Lower lobe of right lung (tissue), 2 donors: ENCODE measurements around the gene RAC3. TPM values are rescaled to one million over a fixed set of nuclear protein-coding genes. Genes with fewer than 3 reads are reported as not detected.

ENCODE experiments used
- ATAC-seq, 2 donors: fragments of 200-7000 bp; cut with Tn5 transposase; one replicate each; pipeline ENCODE4 v1.9.1; 2020 to 2022; ENCODE audit warnings: mild to moderate bottlenecking in 2 of 2, moderate library complexity in 2 of 2
- DNase-seq: peaks from one replicate; pipeline ENCODE4 v3.0.0-alpha.2; 2020
- H3K27ac ChIP-seq: fragments of 200-600 bp; one replicate; pipeline ENCODE4 v1.8.0; 2022
- H3K27me3 ChIP-seq: fragments of 200-600 bp; one replicate; pipeline ENCODE4 v1.8.0; 2022; ENCODE audit warnings: low read depth
- H3K36me3 ChIP-seq: fragments of 200-600 bp; one replicate; pipeline ENCODE4 v1.8.0; 2022; ENCODE audit warnings: mild to moderate bottlenecking
- H3K4me1 ChIP-seq: fragments of 200-600 bp; one replicate; pipeline ENCODE4 v1.8.0; 2022
- H3K4me3 ChIP-seq: fragments of 200-600 bp; one replicate; pipeline ENCODE4 v1.8.0; 2022; ENCODE audit warnings: mild to moderate bottlenecking
- H3K9me3 ChIP-seq: fragments of 200-600 bp; one replicate; pipeline ENCODE4 v1.8.0; 2022
- CTCF ChIP-seq: fragments of 200-600 bp; IDR thresholded peaks from one replicate; pipeline ENCODE4 v1.8.0; 2022; ENCODE audit warnings: antibody characterized with exemption, mild to moderate bottlenecking
- intact Hi-C: fragments of 100-400 bp; cut with DNase I; formaldehyde crosslinking; loops from one replicate; pipeline ENCODE4 v1.11.0; 2022
- total RNA-seq: library from RNA; stranded (reverse); fragmentation: NEBNext Ultra II Directional; extraction: Animal tissue kit (Norgen Biotek cat#: 25700); gene quantifications from one replicate; pipeline ENCODE4 v1.2.1, GENCODE V29; 2021
- donor health status: DM: no; HTN: yes; CAD: no; lungs with severe emphysema.

Gene RAC3
- total RNA-seq, 1 donor from 2014 or later = 2.8 TPM

DNA sequence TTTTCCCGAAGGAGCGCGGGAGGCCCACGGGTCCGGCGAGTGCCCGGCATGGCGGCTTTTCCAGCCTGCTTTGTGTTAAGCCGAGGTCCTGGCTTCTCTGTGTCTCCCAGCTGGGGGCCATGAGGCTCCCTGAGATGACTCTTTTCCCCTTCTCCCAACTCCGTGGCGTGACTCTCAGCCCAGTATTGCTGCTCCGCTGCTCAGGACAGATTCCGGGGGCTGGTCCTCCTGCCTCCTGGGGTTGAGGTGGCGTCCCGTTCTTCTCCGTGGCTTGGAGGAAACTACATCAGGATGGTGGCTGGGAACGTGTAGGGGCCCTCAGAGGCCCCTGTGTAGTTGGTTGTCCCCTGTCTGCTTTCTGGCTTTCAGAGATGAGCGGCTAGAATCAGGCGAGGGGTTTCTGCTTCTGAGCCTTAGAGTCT lies 21.2 kb downstream of the RAC3 start:
- Histone ChIP-seq H3K4me1 (peaks cover 37% of the 10 kb centered on the region), H3K27ac (peak overlapping the region; percentile 74), H3K36me3 (peaks cover 66% of the 10 kb centered on the region), H3K9me3 (no peaks in the 10 kb centered on the region), H3K27me3 (no peaks in the 10 kb centered on the region), H3K4me3 (peak overlapping the region; percentile 86)
- ATAC-seq (no peak), DNase-seq (no peak)
- no peak for TF ChIP-seq CTCF
- intact Hi-C loops = no loop called here

GRCh38 chr17:82053130-82053529 lies 21.7 kb downstream of the RAC3 start:
- TF ChIP-seq CTCF = no peak
- no peaks in the 10 kb centered on the region for H3K9me3 ChIP-seq
- peaks cover 37% of the 10 kb centered on the region for H3K4me1 ChIP-seq
- no peak overlapping the region for H3K27ac ChIP-seq
- ATAC-seq = no peak
- H3K4me3 ChIP-seq = peak overlapping the region; percentile 86
- no peaks in the 10 kb centered on the region for H3K27me3 ChIP-seq
- H3K36me3 ChIP-seq = peaks cover 67% of the 10 kb centered on the region
- no peak for DNase-seq
- intact Hi-C loops = no loop called here

- TF ChIP-seq CTCF = no peak
- no peak overlapping the region for H3K27ac ChIP-seq
- no peaks in the 10 kb centered on the region for H3K27me3 ChIP-seq
- H3K4me3 ChIP-seq = no peak overlapping the region
- H3K36me3 ChIP-seq = peaks cover 69% of the 10 kb centered on the region
- no peaks in the 10 kb centered on the region for H3K9me3 ChIP-seq
- ATAC-seq = no peak
- intact Hi-C loops = no loop called here
- peaks cover 37% of the 10 kb centered on the region for H3K4me1 ChIP-seq
- DNase-seq = no peak
Measured at GRCh38 chr17:82053556-82054263, 22.2 kb downstream of the RAC3 start.

GRCh38 chr17:82054351-82055022 lies 23.0 kb downstream of the RAC3 start:
- H3K9me3 ChIP-seq = no peaks in the 10 kb centered on the region
- no peak for TF ChIP-seq CTCF
- intact Hi-C loops = no loop called here
- peaks cover 34% of the 10 kb centered on the region for H3K4me1 ChIP-seq
- DNase-seq (no peak), ATAC-seq (no peak)
- H3K27me3 ChIP-seq = no peaks in the 10 kb centered on the region
- no peak overlapping the region for H3K4me3 ChIP-seq
- H3K36me3 ChIP-seq = peaks cover 69% of the 10 kb centered on the region
- H3K27ac ChIP-seq = no peak overlapping the region

DNA sequence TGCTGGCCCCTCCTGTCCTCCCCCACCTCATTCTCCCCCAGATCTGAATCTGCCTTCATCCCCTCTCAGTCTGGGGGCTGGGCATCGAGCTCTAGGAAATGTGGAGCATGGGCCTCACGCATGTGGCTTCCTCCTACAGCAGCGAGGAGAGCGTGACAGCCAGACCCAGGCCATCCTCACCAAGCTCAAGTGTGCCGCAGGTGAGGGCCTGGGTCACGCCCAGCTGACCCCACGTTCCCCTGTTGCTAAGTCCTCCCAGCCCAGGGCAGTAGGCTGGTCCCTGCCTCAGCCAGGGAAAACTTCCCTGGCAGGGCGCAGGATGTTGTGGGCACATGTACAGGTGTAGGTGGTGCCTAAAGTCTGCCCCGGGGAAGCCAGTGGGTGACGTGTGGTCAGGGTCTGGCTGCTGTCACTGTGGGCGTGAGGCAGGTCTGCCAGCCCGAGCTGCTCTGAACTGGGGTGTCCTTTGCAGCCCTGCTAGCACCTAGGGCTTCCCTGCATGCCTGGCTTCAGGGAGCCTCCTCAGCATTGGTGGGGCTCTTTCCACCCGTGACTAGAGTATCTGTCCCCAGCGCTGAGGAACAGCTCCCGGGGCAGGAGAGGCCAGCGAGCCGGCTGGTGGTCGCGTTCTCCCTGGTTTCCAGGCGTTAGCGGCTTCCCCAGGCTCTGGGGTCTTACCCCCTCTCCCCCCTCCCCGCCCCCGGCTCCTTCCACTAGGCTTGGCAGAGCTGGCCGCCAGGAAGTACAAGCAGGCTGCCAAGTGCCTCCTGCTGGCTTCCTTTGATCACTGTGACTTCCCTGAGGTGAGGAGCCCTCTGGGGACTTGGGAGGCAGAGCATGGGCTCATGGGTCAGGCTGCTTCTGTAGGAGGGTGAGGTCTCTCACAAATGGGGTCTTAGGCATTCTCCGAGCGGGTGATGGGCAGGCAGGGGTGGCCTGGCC lies 23.8 kb downstream of the RAC3 start:
- H3K9me3 ChIP-seq = no peaks in the 10 kb centered on the region
- H3K27ac ChIP-seq = no peak overlapping the region
- peaks cover 26% of the 10 kb centered on the region for H3K4me1 ChIP-seq
- intact Hi-C loops = no loop called here
- no peak overlapping the region for H3K4me3 ChIP-seq
- ATAC-seq (no peak), DNase-seq (no peak)
- H3K36me3 ChIP-seq = peaks cover 72% of the 10 kb centered on the region
- no peak for TF ChIP-seq CTCF
- no peaks in the 10 kb centered on the region for H3K27me3 ChIP-seq
